Omental fat pad (tissue), 4 donors: ENCODE results near the gene ZBTB8A. TPM values are rescaled to one million over a fixed set of nuclear protein-coding genes. Genes with fewer than 3 reads are reported as not detected.

Source experiments
- ATAC-seq: fragments of 150-250 bp; one replicate; pipeline ENCODE4 v1.9.1; 2016; ENCODE audit warnings: mild to moderate bottlenecking, moderate library complexity; ENCODE audit not compliant: low FRiP score
- DNase-seq: peaks from one replicate; pipeline ENCODE4 v3.0.0-alpha.2; 2019; ENCODE audit warnings: low spot score
- total RNA-seq, 4 donors: library from RNA; depleted of rRNA; stranded (reverse); fragments of >200 nt; gene quantifications; one replicate each; pipeline ENCODE4 v1.1.0, GENCODE V29; 2016
- TF ChIP-seq, protein P1 (sequence below), 3 donors: fragments of 450-650 bp; IDR thresholded peaks; one replicate each; pipeline ENCODE4 v1.5.1; 2016 to 2017; ENCODE audit warnings: antibody characterized with exemption in 3 of 3, mild to moderate bottlenecking in 3 of 3, moderate library complexity in 2 of 3

ZBTB8A gene
- total RNA-seq, 4 donors from 2014 or later = 5.4 to 10.9 (median 7.0) TPM

GRCh38 chr1:32498751-32499150, 40.5 kb upstream of the ZBTB8A start:
- ATAC-seq (no peak), DNase-seq (no peak)
- TF ChIP-seq, protein P1, sequence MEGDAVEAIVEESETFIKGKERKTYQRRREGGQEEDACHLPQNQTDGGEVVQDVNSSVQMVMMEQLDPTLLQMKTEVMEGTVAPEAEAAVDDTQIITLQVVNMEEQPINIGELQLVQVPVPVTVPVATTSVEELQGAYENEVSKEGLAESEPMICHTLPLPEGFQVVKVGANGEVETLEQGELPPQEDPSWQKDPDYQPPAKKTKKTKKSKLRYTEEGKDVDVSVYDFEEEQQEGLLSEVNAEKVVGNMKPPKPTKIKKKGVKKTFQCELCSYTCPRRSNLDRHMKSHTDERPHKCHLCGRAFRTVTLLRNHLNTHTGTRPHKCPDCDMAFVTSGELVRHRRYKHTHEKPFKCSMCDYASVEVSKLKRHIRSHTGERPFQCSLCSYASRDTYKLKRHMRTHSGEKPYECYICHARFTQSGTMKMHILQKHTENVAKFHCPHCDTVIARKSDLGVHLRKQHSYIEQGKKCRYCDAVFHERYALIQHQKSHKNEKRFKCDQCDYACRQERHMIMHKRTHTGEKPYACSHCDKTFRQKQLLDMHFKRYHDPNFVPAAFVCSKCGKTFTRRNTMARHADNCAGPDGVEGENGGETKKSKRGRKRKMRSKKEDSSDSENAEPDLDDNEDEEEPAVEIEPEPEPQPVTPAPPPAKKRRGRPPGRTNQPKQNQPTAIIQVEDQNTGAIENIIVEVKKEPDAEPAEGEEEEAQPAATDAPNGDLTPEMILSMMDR (IDR thresholded peaks at IDR 0.05) = no peak

- ATAC-seq (peak; percentile 88), DNase-seq (no peak)
- TF ChIP-seq, protein P1 (IDR thresholded peaks at IDR 0.05) = no peak
Observed at GRCh38 chr1:32500387-32501209, 38.6 kb upstream of the ZBTB8A start.

DNA sequence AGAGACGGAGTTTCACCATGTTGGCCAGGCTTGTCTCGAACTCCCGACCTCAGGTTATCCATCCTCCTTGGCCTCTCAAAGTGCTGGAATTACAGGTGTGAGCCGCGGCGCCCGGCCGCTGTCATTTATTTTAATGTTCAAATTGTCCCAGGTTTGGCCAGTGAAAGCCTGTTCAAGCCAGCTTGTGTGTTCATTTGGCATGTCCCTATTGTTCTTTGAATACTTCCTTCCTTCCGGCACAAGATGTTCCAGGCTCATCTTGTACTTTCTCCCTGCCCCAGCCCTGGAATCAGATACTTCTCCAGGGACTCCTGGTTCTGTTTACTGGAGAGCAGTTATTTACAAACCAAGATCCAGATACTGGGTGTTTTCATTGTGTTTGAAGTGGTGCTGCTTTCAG, 37.4 kb upstream of the ZBTB8A start:
- ATAC-seq (no peak), DNase-seq (no peak)
- TF ChIP-seq, protein P1 (IDR thresholded peaks at IDR 0.05) = no peak

GRCh38 chr1:32503153-32503552, 36.1 kb upstream of the ZBTB8A start:
- no peak for ATAC-seq
- TF ChIP-seq, protein P1 (IDR thresholded peaks at IDR 0.05) = no peak
- DNase-seq = no peak

GRCh38 chr1:32507021-32507420, 32.2 kb upstream of the ZBTB8A start:
- TF ChIP-seq, protein P1 (IDR thresholded peaks at IDR 0.05) = no peak
- ATAC-seq (no peak), DNase-seq (no peak)

GRCh38 chr1:32508761-32509160, 30.5 kb upstream of the ZBTB8A start:
- ATAC-seq (peak; percentile 37), DNase-seq (no peak)

More at GRCh38 chr1:32508761-32509160, 30.5 kb upstream of the ZBTB8A start:
- TF ChIP-seq, protein P1 (IDR thresholded peaks at IDR 0.05) = no peak
